HEK293 (cell line): ENCODE results near the gene CD5L.

Experiments
- CTCF ChIA-PET: fragments of 350-600 bp; formaldehyde crosslinking; extraction: SDS; loops from one replicate; lab custom pipeline; 2021; ENCODE audit warnings: antibody characterized with exemption; lab: Yijun Ruan, JAX
- POLR2A ChIA-PET: fragments of 300-600 bp; formaldehyde crosslinking; extraction: SDS; loops from one replicate; lab custom pipeline; 2020; ENCODE audit warnings: antibody characterized with exemption, inconsistent platforms; lab: Yijun Ruan, JAX
- H3K27ac ChIP-seq: fragments of 200-500 bp; sonication (Bioruptor generic); 2 replicates; pipeline ENCODE4 v1.5.1; 2014; ENCODE audit warnings: low read depth, low read length, control low read depth, inconsistent platforms; ENCODE audit errors: extremely low read depth
- H3K36me3 ChIP-seq, 2 experiments: fragments of 200-500 bp in 1 of 2; sonication (Bioruptor generic) in 1 of 2; 1 replicate in 1 of 2; 2 replicates in 1 of 2; pipeline ENCODE4 v1.5.1; 2014 to 2017; ENCODE audit warnings: inconsistent platforms in 2 of 2, low read length in 2 of 2; ENCODE audit not compliant: control insufficient read depth in 2 of 2, insufficient read depth in 1 of 2
- H3K4me1 ChIP-seq: fragments of 200-500 bp; sonication (Bioruptor generic); 2 replicates; pipeline ENCODE4 v1.5.1; 2014; ENCODE audit warnings: mild to moderate bottlenecking, low read length, inconsistent platforms; ENCODE audit not compliant: control insufficient read depth, insufficient read depth
- H3K4me3 ChIP-seq: 2 replicates; pipeline ENCODE4 v1.5.1; 2011; ENCODE audit warnings: low read depth, mild to moderate bottlenecking, control low read depth, low read length, moderate library complexity
- H3K9me3 ChIP-seq: fragments of 200-500 bp; sonication (Bioruptor generic); 2 replicates; pipeline ENCODE4 v1.5.1; 2014; ENCODE audit warnings: low read depth, low read length, inconsistent platforms; ENCODE audit not compliant: control insufficient read depth, insufficient read depth
- IKZF3 ChIP-seq: fragments of 450-650 bp; IDR thresholded peaks from 2 replicates; pipeline ENCODE4 v1.5.0; 2018; ENCODE audit warnings: missing biosample characterization, mild to moderate bottlenecking, missing genetic modification characterization, moderate library complexity
- INSM2 ChIP-seq: fragments of 450-650 bp; formaldehyde crosslinking; IDR thresholded peaks from 2 replicates; pipeline ENCODE4 v1.5.1; 2016; ENCODE audit warnings: missing biosample characterization, missing genetic modification characterization
- KLF16 ChIP-seq: fragments of 450-650 bp; formaldehyde crosslinking; IDR thresholded peaks from 2 replicates; pipeline ENCODE4 v1.5.1; 2017; ENCODE audit warnings: missing biosample characterization, missing genetic modification characterization
- MYNN ChIP-seq: fragments of 450-650 bp; formaldehyde crosslinking; IDR thresholded peaks from 2 replicates; pipeline ENCODE4 v1.5.1; 2016; ENCODE audit warnings: missing biosample characterization, missing genetic modification characterization, borderline replicate concordance
- RBAK ChIP-seq: fragments of 450-650 bp; formaldehyde crosslinking; IDR thresholded peaks from 2 replicates; pipeline ENCODE4 v1.5.1; 2016; ENCODE audit warnings: missing biosample characterization, missing genetic modification characterization
- TRIM28 ChIP-seq: IDR thresholded peaks from 2 replicates; pipeline ENCODE4 v1.6.1; 2011; ENCODE audit warnings: low read length, control low read depth, borderline replicate concordance
- YY2 ChIP-seq: fragments of 450-650 bp; formaldehyde crosslinking; IDR thresholded peaks from 2 replicates; pipeline ENCODE4 v1.5.1; 2016; ENCODE audit warnings: missing biosample characterization, missing genetic modification characterization
- ZBTB6 ChIP-seq: fragments of 450-650 bp; formaldehyde crosslinking; IDR thresholded peaks from 2 replicates; pipeline ENCODE4 v1.5.1; 2017; ENCODE audit warnings: missing biosample characterization, missing genetic modification characterization
- ZNF157 ChIP-seq: fragments of 450-650 bp; formaldehyde crosslinking; IDR thresholded peaks from 2 replicates; pipeline ENCODE4 v1.5.1; 2016; ENCODE audit warnings: missing biosample characterization, missing genetic modification characterization
- ZNF16 ChIP-seq: fragments of 450-650 bp; formaldehyde crosslinking; IDR thresholded peaks from 2 replicates; pipeline ENCODE4 v1.5.1; 2016; ENCODE audit warnings: low read depth, missing biosample characterization, missing genetic modification characterization
- ZNF19 ChIP-seq: fragments of 450-650 bp; formaldehyde crosslinking; IDR thresholded peaks from 2 replicates; pipeline ENCODE4; 2016; ENCODE audit warnings: missing biosample characterization, missing genetic modification characterization, low read depth
- ZNF223 ChIP-seq: fragments of 450-650 bp; formaldehyde crosslinking; IDR thresholded peaks from 2 replicates; pipeline ENCODE4 v1.5.1; 2016; ENCODE audit warnings: missing biosample characterization, missing genetic modification characterization
- ZNF366 ChIP-seq: fragments of 450-650 bp; formaldehyde crosslinking; conservative IDR thresholded peaks from 2 replicates; pipeline ENCODE4 v1.5.1; 2016; ENCODE audit warnings: missing biosample characterization, missing genetic modification characterization
- ZNF37A ChIP-seq: fragments of 450-650 bp; IDR thresholded peaks from 2 replicates; pipeline ENCODE4 v1.5.1; 2018; ENCODE audit warnings: missing biosample characterization, missing genetic modification characterization
- ZNF548 ChIP-seq: fragments of 450-650 bp; formaldehyde crosslinking; IDR thresholded peaks from 2 replicates; pipeline ENCODE4 v1.5.1; 2016; ENCODE audit warnings: missing biosample characterization, missing genetic modification characterization
- ZNF561 ChIP-seq: fragments of 450-650 bp; IDR thresholded peaks from 2 replicates; pipeline ENCODE4 v1.5.1; 2018; ENCODE audit warnings: missing biosample characterization, missing genetic modification characterization, borderline replicate concordance
- ZNF600 ChIP-seq: fragments of 450-650 bp; formaldehyde crosslinking; IDR thresholded peaks from 2 replicates; pipeline ENCODE4 v1.5.1; 2016; ENCODE audit warnings: missing biosample characterization, missing genetic modification characterization
- ZNF654 ChIP-seq: fragments of 450-650 bp; formaldehyde crosslinking; IDR thresholded peaks from 2 replicates; pipeline ENCODE4 v1.5.1; 2016; ENCODE audit warnings: low read depth, missing biosample characterization, missing genetic modification characterization
- ZNF670 ChIP-seq: fragments of 450-650 bp; formaldehyde crosslinking; IDR thresholded peaks from 2 replicates; pipeline ENCODE4 v1.5.1; 2016; ENCODE audit warnings: missing biosample characterization, missing genetic modification characterization, low read depth
- ZNF677 ChIP-seq: fragments of 450-650 bp; IDR thresholded peaks from 2 replicates; pipeline ENCODE4 v1.5.0; 2018; ENCODE audit warnings: missing biosample characterization, mild to moderate bottlenecking, missing genetic modification characterization, moderate library complexity
- ZNF747 ChIP-seq: fragments of 450-650 bp; formaldehyde crosslinking; IDR thresholded peaks from 2 replicates; pipeline ENCODE4 v1.5.1; 2016; ENCODE audit warnings: missing biosample characterization, missing genetic modification characterization
- ZNF843 ChIP-seq: fragments of 450-650 bp; formaldehyde crosslinking; IDR thresholded peaks from 2 replicates; pipeline ENCODE4 v1.5.1; 2016; ENCODE audit warnings: missing biosample characterization, missing genetic modification characterization
- TF ChIP-seq, protein P1 (sequence below): fragments of 450-650 bp; formaldehyde crosslinking; IDR thresholded peaks from 2 replicates; pipeline ENCODE4 v1.5.1; 2016; ENCODE audit warnings: missing biosample characterization, missing genetic modification characterization
- TF ChIP-seq, protein P2 (sequence below): fragments of 450-650 bp; formaldehyde crosslinking; IDR thresholded peaks from 2 replicates; pipeline ENCODE4 v1.5.1; 2016; ENCODE audit warnings: missing biosample characterization, missing genetic modification characterization
- TF ChIP-seq, protein P3 (sequence below): fragments of 450-650 bp; formaldehyde crosslinking; IDR thresholded peaks from 2 replicates; pipeline ENCODE4 v1.5.1; 2016; ENCODE audit warnings: missing biosample characterization, missing genetic modification characterization, low read depth
- TF ChIP-seq, protein P4 (sequence below): fragments of 450-650 bp; formaldehyde crosslinking; IDR thresholded peaks from 2 replicates; pipeline ENCODE4 v1.5.1; 2016; ENCODE audit warnings: missing biosample characterization, missing genetic modification characterization

CD5L gene

GRCh38 chr1:157838966-157839365 lies 2.6 kb downstream of the CD5L start (continued):
- TF ChIP-seq, protein P1, sequence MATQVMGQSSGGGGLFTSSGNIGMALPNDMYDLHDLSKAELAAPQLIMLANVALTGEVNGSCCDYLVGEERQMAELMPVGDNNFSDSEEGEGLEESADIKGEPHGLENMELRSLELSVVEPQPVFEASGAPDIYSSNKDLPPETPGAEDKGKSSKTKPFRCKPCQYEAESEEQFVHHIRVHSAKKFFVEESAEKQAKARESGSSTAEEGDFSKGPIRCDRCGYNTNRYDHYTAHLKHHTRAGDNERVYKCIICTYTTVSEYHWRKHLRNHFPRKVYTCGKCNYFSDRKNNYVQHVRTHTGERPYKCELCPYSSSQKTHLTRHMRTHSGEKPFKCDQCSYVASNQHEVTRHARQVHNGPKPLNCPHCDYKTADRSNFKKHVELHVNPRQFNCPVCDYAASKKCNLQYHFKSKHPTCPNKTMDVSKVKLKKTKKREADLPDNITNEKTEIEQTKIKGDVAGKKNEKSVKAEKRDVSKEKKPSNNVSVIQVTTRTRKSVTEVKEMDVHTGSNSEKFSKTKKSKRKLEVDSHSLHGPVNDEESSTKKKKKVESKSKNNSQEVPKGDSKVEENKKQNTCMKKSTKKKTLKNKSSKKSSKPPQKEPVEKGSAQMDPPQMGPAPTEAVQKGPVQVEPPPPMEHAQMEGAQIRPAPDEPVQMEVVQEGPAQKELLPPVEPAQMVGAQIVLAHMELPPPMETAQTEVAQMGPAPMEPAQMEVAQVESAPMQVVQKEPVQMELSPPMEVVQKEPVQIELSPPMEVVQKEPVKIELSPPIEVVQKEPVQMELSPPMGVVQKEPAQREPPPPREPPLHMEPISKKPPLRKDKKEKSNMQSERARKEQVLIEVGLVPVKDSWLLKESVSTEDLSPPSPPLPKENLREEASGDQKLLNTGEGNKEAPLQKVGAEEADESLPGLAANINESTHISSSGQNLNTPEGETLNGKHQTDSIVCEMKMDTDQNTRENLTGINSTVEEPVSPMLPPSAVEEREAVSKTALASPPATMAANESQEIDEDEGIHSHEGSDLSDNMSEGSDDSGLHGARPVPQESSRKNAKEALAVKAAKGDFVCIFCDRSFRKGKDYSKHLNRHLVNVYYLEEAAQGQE (tag by site-specific recombination): no peak
- TF ChIP-seq TRIM28 (no peak), MYNN (no peak), ZNF37A (tag by site-specific recombination) (no peak), ZNF157 (tag by site-specific recombination) (no peak), ZNF677 (tag by site-specific recombination) (no peak), INSM2 (no peak), ZNF16 (tag by site-specific recombination) (no peak), ZNF366 (tag by site-specific recombination) (no peak)
- TF ChIP-seq, all 188 proteins: peak for 0

DNA sequence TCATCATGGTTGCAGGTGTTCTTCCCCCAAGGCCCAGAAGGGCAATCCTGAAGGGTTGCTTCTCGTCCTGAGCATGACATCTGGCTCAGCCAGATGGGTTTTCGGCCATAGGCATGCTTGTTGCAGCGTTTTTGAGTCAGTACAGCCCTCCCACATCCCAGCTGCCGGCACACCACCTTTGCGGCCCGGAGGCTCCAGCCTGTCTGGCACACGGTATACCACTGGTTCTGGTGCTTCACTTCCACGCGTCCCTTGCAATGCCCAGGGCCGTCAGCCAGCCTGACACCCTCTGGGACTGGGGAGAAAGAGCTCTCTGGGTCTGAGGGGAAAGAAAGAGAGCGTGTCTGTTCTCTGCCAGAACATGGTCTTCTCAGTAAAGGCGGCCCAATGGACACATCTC lies 7.2 kb downstream of the CD5L start:
- H3K4me3 ChIP-seq: no peak overlapping the region
- H3K9me3 ChIP-seq: no peaks in the 10 kb centered on the region
- no peak overlapping the region for H3K27ac ChIP-seq
- no peaks in the 10 kb centered on the region for H3K36me3 ChIP-seq
- CTCF ChIA-PET: no interaction called here
- H3K4me1 ChIP-seq: no peaks in the 10 kb centered on the region
- POLR2A ChIA-PET: no interaction called here
- TF ChIP-seq ZNF670 (tag by site-specific recombination): no peak
- no peak for TF ChIP-seq YY2
- TF ChIP-seq ZBTB6: no peak
- TF ChIP-seq IKZF3: no peak
- TF ChIP-seq RBAK (tag by site-specific recombination): no peak
- TF ChIP-seq ZNF843 (tag by site-specific recombination): no peak
- TF ChIP-seq, protein P2, sequence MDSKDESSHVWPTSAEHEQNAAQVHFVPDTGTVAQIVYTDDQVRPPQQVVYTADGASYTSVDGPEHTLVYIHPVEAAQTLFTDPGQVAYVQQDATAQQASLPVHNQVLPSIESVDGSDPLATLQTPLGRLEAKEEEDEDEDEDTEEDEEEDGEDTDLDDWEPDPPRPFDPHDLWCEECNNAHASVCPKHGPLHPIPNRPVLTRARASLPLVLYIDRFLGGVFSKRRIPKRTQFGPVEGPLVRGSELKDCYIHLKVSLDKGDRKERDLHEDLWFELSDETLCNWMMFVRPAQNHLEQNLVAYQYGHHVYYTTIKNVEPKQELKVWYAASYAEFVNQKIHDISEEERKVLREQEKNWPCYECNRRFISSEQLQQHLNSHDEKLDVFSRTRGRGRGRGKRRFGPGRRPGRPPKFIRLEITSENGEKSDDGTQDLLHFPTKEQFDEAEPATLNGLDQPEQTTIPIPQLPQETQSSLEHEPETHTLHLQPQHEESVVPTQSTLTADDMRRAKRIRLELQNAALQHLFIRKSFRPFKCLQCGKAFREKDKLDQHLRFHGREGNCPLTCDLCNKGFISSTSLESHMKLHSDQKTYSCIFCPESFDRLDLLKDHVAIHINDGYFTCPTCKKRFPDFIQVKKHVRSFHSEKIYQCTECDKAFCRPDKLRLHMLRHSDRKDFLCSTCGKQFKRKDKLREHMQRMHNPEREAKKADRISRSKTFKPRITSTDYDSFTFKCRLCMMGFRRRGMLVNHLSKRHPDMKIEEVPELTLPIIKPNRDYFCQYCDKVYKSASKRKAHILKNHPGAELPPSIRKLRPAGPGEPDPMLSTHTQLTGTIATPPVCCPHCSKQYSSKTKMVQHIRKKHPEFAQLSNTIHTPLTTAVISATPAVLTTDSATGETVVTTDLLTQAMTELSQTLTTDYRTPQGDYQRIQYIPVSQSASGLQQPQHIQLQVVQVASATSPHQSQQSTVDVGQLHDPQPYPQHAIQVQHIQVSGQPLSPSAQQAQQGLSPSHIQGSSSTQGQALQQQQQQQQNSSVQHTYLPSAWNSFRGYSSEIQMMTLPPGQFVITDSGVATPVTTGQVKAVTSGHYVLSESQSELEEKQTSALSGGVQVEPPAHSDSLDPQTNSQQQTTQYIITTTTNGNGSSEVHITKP: no peak
- TF ChIP-seq, protein P3, sequence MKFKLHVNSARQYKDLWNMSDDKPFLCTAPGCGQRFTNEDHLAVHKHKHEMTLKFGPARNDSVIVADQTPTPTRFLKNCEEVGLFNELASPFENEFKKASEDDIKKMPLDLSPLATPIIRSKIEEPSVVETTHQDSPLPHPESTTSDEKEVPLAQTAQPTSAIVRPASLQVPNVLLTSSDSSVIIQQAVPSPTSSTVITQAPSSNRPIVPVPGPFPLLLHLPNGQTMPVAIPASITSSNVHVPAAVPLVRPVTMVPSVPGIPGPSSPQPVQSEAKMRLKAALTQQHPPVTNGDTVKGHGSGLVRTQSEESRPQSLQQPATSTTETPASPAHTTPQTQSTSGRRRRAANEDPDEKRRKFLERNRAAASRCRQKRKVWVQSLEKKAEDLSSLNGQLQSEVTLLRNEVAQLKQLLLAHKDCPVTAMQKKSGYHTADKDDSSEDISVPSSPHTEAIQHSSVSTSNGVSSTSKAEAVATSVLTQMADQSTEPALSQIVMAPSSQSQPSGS (tag by site-specific recombination): no peak
- TF ChIP-seq, protein P4, sequence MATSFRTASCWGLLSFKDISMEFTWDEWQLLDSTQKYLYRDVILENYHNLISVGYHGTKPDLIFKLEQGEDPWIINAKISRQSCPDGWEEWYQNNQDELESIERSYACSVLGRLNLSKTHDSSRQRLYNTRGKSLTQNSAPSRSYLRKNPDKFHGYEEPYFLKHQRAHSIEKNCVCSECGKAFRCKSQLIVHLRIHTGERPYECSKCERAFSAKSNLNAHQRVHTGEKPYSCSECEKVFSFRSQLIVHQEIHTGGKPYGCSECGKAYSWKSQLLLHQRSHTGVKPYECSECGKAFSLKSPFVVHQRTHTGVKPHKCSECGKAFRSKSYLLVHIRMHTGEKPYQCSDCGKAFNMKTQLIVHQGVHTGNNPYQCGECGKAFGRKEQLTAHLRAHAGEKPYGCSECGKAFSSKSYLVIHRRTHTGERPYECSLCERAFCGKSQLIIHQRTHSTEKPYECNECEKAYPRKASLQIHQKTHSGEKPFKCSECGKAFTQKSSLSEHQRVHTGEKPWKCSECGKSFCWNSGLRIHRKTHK: no peak
- no peak for TF ChIP-seq ZNF19 (tag by site-specific recombination)
- TF ChIP-seq KLF16: no peak
- TF ChIP-seq ZNF561 (tag by site-specific recombination): no peak
- no peak for TF ChIP-seq ZNF654 (tag by site-specific recombination)
- TF ChIP-seq ZNF548 (tag by site-specific recombination): no peak
- TF ChIP-seq ZNF747 (tag by site-specific recombination): no peak
- no peak for TF ChIP-seq ZNF223 (tag by site-specific recombination)
- no peak for TF ChIP-seq ZNF600 (tag by site-specific recombination)
